HG02885 (cell line): ENCODE results near the gene TFCP2L1.

Experiments used
- ATAC-seq: cut with Tn5 transposase; IDR thresholded peaks from one replicate; pipeline ENCODE4 v1.9.1; 2021; ENCODE audit warnings: mild to moderate bottlenecking; ENCODE audit not compliant: unreplicated experiment, poor library complexity

The TFCP2L1 gene

DNA sequence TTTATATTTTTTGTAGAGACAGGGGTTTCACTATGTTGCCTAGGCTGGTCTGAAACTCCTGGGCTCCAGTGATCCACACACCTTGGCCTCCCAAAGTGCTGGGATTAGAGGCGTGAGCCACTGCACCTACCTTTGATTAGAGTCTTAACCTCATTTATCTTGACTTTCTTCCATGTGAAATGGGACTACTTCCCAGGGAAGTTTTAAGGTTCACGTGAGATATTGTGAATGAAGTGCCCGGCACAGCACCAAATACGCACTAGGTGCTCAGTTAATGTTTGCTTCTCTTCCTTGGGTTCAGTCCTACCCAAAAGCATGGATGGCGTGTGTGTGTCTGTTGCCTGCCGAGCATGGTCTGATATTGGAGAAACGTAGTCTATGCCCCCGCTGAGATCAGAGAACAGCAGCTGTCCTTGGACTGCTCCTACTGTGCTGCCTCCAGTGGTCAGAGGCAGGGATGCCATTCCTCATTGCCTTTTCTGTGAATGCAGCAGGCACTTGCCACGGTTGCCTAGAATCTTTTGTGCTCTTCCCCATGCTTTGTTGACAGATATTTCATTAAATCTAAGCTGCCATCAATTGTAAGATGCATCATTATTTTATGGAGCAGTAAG lies 12.3 kb upstream of the TFCP2L1 start:
- ATAC-seq = peak; percentile 79

DNA sequence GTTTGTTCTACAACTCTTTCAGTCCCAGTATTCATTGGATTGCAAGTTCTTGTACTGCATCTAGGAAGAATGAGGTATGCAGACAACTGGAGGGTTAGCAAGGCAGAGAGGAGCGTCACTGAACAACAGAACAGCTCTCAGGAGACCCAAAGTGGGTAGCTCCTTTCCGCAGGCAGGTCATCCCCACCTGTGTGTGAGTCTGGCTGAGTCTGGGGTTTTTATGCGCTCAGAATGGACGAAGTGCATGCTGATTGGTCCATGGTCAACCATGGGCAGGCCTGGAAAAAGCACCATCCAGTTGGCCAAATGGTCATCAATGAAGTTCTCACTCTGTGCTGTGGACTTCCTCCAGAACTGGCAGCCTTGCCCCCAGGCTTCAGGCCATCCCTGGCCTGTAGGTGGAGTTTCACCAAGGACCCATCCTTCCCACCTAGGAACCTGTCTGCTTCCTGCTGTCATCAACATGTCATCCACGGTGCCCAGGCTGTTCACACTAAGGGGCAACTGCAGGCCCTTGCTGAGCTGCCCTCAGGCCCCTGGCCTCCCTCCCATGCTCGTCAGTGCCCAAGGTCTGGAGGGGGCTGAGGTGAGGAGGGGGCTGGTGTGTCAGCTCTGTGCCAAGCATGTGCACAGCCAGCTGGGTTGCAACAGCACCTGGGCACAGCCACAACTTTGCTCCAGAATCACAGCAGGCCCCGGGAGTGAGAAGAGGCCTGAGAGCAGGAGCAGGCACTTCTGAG lies 11.1 kb upstream of the TFCP2L1 start:
- no peak for ATAC-seq

DNA sequence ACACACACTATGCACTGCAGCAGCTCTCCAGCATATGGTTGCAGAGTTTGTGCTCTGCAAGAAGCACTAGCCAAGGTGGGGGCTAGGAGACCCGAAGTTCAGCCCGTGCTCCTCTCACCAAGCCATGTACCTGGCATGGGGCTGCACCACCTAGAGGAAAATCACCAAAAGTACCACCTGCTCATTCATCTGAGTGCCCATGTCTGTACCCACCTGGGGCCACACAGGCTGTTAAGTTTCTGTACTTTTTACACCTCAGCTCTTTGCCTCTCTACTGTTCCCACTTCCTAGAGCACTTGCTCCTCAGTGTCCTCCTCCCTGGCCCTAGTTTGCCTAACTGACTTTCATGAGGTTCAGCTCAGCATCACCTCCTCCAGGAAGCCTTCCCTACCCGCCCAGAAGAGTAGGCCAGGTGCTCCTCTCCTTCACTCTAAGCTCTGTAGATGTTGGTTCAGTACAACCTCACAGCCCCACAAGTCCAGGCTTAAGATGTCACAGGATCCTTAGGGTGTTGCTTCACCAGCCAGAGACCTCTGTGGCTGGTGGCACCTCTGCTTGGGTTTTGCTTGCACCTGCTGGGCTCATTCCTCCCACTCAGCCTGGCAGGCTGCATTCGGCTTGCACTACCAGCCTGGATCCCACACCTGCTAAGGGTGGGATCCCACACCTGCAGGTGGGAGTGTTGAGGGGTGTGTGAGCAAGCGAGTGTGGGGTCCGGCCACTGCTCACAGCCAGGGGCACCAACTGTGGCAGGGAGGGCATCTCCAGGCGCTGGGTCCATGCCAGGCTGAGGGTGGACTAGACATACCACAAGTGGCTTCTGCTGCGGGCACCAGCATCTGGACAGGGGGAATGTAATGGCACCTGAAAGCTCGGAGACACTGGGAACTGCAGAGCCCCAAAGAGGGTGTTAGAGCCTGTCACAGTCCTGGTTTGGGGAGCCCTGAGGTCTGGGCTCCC lies 10.2 kb upstream of the TFCP2L1 start:
- ATAC-seq = no peak

DNA sequence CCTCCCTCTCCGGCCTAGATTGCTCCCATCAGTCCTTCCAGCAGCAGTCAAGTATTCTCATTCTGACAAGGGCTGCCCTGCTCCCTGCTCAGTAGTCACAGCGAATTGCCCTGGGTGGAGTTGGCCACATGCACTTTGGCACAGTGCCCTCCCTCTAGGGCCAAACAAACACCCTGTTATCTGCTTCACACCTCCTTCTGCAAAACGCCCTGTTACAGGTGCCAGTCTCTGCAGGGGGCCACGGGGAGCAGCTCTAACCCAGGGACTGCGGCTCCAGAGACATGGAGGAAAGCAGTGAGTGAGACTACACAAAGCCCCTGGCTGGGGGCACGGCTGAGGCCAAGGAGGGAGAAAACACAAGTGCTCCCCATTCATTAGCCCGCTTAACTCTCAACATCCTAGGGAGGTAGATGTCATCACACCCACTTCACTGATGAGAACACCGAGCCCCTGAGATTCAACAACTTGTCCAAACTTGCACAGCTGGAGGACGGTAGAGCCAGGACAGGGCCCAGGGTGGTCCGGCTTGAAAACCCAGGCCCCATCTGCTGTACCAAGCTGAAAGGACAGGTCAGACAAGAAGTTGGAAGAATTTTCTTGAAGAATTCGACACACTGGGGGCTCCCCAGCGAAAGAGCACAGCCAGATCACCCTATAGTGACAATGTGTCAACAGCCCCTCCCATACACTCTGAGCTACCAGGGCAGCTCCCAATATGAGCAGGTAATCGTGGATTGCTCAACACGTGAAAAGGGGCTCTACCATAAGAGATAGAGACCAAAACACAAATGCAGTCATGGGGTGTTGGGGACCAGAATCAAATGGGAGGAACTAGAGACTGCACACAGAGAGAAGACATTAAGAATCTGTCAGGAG lies 8.7 kb upstream of the TFCP2L1 start:
- no peak for ATAC-seq

DNA sequence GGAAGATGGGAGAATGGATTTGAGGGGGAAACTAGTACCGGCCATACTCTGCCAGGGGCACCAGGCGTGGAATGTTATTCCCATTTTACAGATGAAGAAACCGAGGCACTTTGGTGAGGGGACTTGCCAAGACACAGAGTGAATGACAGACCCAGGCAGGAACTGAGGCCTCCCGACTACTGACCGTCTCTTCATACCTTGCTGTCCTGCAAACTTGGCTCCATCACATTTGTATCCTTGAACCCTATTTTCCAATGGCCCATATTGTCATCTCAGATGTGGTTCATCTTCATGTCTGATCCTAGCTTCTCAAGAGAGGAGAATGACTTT lies 6.2 kb upstream of the TFCP2L1 start:
- ATAC-seq = no peak

DNA sequence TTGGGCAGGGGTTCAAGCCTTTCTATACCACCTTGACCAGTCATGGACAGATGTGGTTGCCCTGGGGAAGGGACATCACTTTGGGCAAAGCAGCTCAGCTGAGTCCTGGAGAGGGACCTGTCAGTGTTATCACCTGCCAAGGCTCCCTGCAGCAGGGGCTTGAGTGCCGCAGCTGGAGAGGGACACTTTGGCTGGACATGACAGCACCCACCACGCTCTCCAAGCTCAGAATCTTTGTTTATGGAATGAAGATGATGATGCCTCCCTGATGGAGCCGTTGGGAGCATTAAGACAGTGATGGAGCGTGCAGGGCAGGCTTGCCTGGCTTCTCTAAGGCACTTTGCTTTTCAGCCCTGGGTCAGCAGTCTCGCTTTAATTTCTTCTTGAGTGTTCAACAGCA lies 4.3 kb upstream of the TFCP2L1 start:
- ATAC-seq = no peak

DNA sequence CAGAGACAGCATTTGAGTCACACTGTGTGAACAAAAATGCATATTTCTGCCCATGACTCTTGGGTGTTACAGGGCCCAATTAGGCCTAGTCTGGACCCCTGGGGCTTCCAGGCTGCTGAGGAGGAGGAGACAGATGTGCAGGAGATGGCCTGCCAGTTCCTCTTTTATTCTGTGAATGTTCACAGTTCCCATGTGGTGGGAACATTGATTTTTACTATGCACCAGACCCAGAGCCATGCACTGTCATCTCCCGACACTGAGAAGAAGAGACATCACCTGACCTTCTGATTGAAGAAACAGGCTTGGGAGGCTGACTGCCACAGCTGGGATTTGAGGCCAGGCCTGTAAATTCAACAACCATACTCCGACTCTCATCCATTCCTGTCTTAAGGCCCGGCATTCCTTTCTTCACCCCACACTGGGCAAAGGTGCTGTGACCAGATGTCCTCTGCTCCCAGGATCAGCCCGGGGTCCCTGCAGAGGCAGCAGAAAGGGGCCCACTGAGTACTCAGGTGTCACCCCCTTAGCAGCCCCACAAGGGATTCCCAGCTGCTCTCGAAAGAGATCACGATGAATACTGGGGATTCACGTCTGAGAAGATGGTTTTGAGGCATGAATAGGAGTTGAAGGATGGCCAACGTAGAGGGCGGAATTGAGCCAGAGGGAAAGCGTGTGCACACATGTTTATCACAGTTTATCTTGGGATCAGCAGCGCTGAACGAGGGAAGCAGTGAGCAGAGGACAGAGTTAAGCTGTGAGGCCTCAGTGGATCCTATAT lies 3.6 kb upstream of the TFCP2L1 start:
- no peak for ATAC-seq

DNA sequence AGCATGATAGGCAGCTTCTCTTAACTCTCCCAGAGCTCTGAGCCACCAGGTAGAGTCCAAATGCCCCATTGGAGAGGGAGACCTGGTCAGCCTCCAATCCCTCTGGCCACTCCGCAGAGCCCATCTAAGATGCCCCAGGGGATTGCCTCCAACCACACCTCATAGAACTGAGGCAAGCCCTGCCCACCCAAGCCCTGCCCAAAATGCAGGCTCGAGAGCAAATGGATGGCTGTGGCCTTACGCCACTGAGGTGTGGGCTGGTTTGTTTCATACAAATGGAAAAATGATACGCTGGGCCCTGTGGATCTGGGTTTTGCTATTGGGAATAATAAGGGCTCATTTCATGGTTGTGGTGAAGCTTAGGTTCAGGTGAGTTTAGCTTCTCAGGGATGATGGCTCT lies 3.0 kb upstream of the TFCP2L1 start:
- no peak for ATAC-seq

DNA sequence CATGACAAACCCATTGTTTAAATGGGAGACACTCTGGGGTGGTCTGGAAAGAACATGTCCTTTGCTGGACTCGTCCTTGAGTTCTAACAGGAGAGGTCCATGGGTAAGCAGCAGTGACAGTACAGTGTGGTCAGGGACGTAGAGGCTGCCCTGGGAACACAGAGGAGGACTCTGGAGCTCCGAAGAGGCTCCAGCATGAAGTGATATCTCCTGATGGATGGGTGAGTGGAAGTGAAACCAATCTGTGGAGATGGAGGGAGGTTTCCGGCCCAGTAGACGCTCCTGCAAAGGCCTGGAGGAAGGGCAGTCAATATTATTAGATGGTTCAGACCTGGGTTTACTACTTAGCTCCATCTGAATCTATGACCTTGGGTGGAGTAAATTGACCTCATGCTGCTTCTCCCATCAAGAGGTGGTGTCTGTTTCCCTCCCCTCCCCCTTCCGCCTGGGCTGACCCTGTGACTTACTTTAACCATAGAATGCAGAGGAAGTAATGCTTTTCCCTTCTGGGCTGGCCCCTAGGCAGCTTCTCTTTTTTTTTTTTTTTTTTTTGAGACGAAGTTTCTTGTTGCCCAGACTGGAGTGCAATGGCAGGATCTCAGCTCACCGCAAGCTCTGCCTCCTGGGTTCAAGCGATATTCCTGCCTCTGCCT lies 2.3 kb upstream of the TFCP2L1 start:
- no peak for ATAC-seq

DNA sequence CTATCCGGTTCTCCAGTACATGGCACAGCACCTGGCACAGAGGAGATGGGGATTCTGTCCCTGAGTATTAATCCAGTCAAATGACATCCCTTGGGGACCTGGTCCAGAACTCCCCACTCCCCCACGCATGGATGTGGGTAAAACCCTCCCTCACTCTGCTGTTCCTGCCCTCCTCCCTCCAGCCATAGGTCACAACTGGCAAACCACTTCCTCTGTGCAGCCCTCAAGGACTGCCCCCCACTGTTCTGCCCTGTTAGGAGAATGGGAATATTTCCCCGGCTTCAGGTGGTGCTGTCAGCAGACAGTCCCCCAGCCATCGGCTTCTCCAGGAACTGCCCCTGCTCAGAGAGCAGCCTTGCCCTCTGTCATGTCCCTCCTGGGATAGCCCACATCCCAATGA lies 1.5 kb upstream of the TFCP2L1 start:
- no peak for ATAC-seq

DNA sequence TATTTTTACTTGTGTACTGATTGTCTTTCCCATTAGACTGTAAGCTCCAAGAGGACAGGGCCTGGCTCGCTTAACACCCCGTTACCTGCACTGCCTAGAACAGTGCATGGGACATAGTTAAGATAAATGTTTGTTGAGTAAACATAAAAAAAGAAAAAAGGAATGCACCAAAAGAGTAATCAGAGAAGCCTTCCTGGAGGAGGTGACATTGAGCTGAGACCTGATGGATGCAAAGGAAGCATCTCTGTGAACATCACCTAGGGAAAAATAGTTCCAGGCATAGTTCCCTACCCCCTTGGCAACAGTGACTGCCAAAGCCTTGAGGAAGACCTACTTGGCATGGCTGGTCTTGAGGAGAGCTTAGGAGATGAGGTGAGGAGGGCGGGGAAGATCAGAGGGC lies 924 bp upstream of the TFCP2L1 start:
- no peak for ATAC-seq

DNA sequence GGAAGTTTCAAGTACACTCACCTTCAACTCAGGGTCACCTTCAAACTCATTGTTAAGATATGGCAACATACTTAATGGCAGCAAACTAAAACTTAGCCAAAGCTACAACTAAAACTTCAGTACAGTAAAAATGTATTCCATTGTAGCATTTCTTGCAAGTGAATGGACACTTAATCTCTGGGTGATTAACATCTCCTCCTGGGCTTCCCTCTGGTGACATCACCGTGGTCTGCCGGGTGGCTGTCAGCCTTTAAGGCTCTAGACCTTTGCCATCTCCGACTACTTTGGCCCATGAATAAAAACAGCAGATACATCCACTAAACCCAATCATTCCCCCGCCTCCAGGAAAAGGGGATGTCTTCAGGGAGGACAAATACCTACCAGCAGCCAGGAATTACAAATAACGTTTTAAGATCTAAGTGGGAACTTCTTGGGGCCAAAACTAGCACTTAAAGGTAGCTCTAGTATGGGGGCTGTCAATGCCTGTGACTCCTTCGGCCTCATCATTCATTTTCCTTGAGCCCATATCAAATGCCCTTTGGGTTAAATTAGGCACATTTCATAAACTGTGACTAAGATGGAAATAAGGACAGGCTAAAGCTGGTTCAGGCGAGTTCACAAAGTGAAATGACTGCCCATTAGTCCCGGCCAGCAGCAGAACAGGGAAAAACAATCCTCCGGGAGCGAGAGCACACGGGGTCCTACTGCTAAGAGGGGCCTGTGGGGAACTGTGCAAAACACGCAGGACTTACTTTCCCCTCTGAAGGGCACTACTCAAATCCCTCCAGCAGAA lies 1.1 kb downstream of the TFCP2L1 start:
- no peak for ATAC-seq

DNA sequence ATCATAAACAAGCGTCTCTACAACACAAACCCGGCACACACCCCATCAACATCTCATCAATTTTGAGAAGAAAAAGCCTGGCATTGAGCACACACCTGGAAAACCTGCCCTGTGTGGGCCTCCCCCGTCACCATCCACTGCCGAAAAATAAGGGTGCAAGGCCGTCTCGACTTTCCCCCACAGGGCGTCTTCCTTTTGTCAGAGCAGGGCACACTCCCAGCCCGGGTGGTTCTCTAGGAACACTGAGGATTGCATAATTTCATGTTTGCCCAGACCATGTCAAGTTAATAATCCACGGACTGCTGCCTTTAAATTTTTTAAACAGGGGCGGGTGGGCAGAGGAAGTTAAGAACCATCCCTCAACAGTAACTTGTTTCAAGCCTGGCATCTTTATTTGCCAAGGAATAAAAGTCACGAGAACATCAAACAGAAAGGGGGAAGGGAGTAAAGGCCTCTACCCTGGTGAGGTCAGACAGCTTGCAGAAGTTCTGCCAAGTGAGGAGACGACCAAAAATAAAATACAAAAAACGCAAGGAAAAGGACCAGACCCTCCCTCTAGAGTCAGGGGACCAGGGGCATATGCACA lies 2.1 kb downstream of the TFCP2L1 start:
- no peak for ATAC-seq

DNA sequence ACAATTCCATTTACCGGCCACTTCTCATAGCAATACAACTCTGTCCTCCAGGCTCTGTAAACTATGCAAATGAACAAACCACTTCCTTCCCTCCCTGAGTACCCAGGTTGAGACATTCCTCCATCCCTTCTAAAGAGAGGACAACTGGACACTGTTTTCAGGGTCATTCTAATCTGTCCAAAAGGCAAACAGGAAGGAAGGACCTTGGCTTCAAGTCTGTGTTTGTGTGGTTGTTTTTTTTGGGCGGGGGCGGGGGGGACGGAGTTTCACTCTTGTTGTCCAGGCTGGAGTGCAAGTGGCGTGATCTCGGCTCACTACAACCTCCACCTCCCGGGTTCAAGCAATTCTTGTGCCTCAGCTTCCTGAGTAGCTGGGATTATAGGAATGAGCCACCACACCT lies 3.3 kb downstream of the TFCP2L1 start:
- no peak for ATAC-seq

DNA sequence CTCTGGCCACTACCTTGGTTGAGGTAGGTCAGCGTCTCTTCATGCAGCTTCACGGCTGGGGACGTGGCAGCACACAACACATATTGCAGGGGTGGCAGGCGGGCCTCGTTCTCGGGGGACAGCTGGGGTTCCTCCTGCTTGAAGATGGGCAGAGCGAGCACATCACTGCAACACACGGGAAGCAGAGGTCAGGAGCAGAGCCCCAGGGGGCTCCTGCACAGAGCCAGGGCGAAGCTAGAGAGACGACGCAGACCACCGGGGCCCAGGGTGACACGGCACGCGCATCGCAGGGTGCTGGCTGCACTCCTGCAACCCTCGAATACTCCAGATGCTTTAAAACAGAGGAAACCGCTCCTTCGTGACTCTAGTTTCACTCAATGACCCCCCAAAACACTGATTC lies 3.9 kb downstream of the TFCP2L1 start:
- no peak for ATAC-seq

DNA sequence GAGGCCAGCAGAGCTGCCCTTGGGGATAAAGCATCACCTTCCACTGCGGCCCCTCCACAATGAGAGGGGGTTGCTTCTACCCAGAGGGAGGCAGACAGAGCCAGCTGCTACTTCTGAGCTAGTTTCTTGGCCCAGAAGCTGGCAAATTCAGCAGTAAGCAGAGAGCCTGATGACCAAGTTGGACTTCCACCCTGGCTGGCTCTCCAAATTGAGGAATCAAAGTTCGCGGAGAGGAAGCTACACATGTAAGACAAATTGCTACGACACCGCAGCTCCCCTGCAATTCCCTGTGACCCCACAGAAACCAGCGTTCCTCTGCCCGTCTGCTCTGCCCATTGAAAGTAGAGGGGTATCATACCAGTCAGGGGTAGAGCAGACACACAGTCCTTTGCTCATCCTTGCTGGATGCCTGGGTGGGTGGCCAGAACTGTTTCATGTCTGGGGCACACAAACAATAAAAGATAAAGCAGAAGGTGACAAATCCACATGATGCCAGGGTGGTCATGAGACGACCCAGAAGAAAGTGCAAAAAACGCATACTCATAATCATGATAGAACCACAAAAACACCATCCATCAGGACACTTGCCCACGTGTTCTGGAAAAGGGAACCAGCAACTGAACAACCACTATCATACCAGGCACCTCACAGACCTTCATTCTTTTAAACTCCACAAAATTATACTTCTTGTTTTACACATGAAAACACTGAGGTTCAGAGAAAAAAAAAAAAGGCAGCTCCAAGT lies 5.4 kb downstream of the TFCP2L1 start:
- no peak for ATAC-seq

DNA sequence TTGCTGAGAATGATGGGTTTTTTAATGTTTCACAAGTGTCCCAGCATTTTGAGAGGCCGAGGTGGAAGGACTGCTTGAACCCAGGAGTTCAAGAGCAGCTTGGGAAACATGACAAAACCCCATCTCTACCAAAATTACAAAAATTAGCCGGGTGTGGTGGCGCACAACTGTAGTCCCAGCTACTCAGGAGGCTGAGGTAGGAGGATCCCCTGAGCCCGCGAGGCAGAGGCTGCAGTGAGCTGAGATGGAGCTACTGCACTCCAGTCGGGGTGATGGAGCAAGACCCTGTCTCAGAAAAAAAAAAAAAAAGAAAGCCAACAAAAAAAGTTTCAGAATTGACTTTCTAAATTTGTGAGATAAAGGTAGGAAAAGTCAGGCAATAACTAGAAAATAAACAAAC lies 8.7 kb downstream of the TFCP2L1 start:
- ATAC-seq = no peak
